ENCODE measurements around the gene MSH5.

Gene MSH5

GRCh38 chr6:31713465-31713864 lies 26.3 kb upstream of the MSH5 start:
- DNase-seq (ENCODE audit: low read depth in 2 of 2), result no peak

GRCh38 chr6:31713991-31714684 lies 25.7 kb upstream of the MSH5 start:
- DNase-seq (ENCODE audit: low read depth in 2 of 2), result no peak

- no peak for DNase-seq (ENCODE audit: low read depth in 2 of 2)
Measured at GRCh38 chr6:31715022-31715958, 24.5 kb upstream of the MSH5 start, which contains the start of gene LY6G6D. LY6G6D (plus strand) TSS chr6:31715348; CDS start chr6:31715356, 8 bp downstream.

- no peak for DNase-seq (ENCODE audit: low read depth in 2 of 2)
Measured at GRCh38 chr6:31717499-31718222, 22.1 kb upstream of the MSH5 start.

- no peak for DNase-seq (ENCODE audit: low read depth in 2 of 2)
Measured at GRCh38 chr6:31718265-31718664, 21.5 kb upstream of the MSH5 start.

- DNase-seq (ENCODE audit: low read depth in 2 of 2), result no peak
Measured at GRCh38 chr6:31719001-31719400, 20.8 kb upstream of the MSH5 start.

GRCh38 chr6:31720196-31720770 lies 19.5 kb upstream of the MSH5 start:
- DNase-seq (ENCODE audit: low read depth in 2 of 2), result no peak

- no peak for DNase-seq (ENCODE audit: low read depth in 2 of 2)
Measured at GRCh38 chr6:31721351-31722020, 18.3 kb upstream of the MSH5 start, which contains the start of gene LY6G6C. LY6G6C (minus strand) TSS chr6:31721746; CDS start chr6:31721679, 67 bp downstream.

- DNase-seq (ENCODE audit: low read depth in 2 of 2), result no peak
Measured at GRCh38 chr6:31722173-31722572, 17.6 kb upstream of the MSH5 start.

GRCh38 chr6:31723245-31723979 lies 16.4 kb upstream of the MSH5 start, which contains the start of gene MPIG6B:
MPIG6B (plus strand) TSS chr6:31723373; CDS start chr6:31723384, 11 bp downstream.
- no peak for DNase-seq (ENCODE audit: low read depth in 2 of 2)

- DNase-seq (ENCODE audit: low read depth in 2 of 2), result no peak
Measured at GRCh38 chr6:31723980-31724691, 15.7 kb upstream of the MSH5 start.

- no peak for DNase-seq (ENCODE audit: low read depth in 2 of 2)
Measured at GRCh38 chr6:31725502-31726350, 14.1 kb upstream of the MSH5 start.

- DNase-seq (ENCODE audit: low read depth in 2 of 2), result no peak
Measured at GRCh38 chr6:31727034-31727716, 12.6 kb upstream of the MSH5 start.

GRCh38 chr6:31727717-31728671 lies 11.8 kb upstream of the MSH5 start:
- no peak for DNase-seq (ENCODE audit: low read depth in 2 of 2)

GRCh38 chr6:31728767-31729514 lies 10.9 kb upstream of the MSH5 start, which contains the start of gene DDAH2:
DDAH2 (minus strand) TSS chr6:31729299; CDS start chr6:31729161, 138 bp downstream.
- no peak for DNase-seq (ENCODE audit: low read depth in 2 of 2)

GRCh38 chr6:31729515-31729978 lies 10.3 kb upstream of the MSH5 start:
- DNase-seq (ENCODE audit: low read depth in 2 of 2), result peak; percentile 69 to 70
